ENCODE results near the gene MLEC. TPM values are rescaled to one million over a fixed set of nuclear protein-coding genes. Genes with fewer than 3 reads are reported as not detected.

MLEC gene
- total and polyA plus RNA-seq, 2 of the 13 experiments (the other 11 are each of a cell fraction or from before 2014, with no cell fraction given) = 49.8 to 156 TPM

DNA sequence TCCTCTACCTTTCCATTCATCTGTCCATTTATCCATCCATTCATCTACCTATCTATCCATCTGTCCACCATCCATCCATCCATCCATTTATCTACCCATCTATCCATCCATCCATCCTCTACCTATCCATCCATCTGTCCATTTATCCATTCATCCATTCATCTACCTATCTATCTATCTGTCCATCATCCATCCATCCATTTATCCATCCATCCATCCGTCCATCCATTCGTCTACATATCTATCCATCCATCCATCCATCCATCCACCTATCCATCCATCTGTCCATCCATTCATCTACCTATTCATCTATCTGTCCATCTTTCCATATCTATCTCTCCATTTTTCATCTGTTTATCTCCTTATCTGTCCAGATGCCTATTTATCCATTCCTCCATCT lies 25.5 kb upstream of the MLEC start (continued):
- no peak for TF ChIP-seq SNRNP70 (IDR thresholded peaks at IDR 0.05; ENCODE audit: low read depth, low read length)
- TF ChIP-seq, protein P1, sequence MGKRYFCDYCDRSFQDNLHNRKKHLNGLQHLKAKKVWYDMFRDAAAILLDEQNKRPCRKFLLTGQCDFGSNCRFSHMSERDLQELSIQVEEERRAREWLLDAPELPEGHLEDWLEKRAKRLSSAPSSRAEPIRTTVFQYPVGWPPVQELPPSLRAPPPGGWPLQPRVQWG (CRISPR knock-in tag; IDR thresholded peaks at IDR 0.05; ENCODE audit: borderline replicate concordance, low read depth) = no peak

DNA sequence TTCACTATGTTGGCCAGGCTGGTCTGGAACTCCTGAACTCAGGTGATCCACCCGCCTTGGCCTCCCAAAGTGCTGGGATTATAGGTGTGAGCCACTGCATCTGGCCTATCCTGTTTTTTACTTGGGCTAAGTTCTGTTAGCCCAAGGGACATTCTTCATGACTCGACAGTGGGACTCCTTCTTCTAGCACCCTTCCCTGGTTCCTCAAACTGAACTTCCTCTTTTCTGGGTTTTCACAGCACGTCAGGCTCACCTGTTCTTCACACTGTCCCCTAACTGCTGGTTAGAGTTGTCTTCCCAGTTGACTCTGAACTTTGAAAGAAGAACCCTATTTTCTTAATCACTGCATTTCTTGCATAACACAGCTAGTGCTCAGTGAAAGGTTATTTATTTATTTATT lies 24.1 kb upstream of the MLEC start:
- in situ Hi-C loops (cut with HindIII; ENCODE audit: extremely low pct_ligation_motif_present, low pct_unique_long_range_greater_than_20kb) (no loop called here), intact Hi-C loops (cut with micrococcal nuclease; ENCODE audit: unreplicated experiment) (no loop called here)
- Histone ChIP-seq H3K27me3 (ENCODE audit: control insufficient read depth in 1 of 2, insufficient read depth in 2 of 2, low read length in 2 of 2) (peaks cover 3 to 15% of the 10 kb centered on the region in 2 experiments; a peak in 3 of 5 replicates), H3K27ac (ENCODE audit: extremely low read length, insufficient read depth, low read length) (no peak overlapping the region), H3K9me3 (ENCODE audit: low read length) (no peaks in the 10 kb centered on the region), H4K20me1 (ENCODE audit: insufficient read depth, low read length) (no peaks in the 10 kb centered on the region), H3K36me3 (replicated peaks in 1 of 2; ENCODE audit: control insufficient read depth in 1 of 2, insufficient read depth in 2 of 2, low read length in 2 of 2) (no peaks in the 10 kb centered on the region), H3K79me2 (ENCODE audit: insufficient read depth, low read length) (no peaks in the 10 kb centered on the region), H3K4me3 (replicated peaks in 1 of 3; ENCODE audit: insufficient read depth in 1 of 3, low read depth in 2 of 3, low read length in 3 of 3) (no peak overlapping the region), H3K9ac (ENCODE audit: insufficient read depth, low read depth, low read length) (no peak overlapping the region), H2AFZ (ENCODE audit: low read length) (no peak overlapping the region), H3K4me1 (ENCODE audit: insufficient read depth, low read length) (peaks cover 16% of the 10 kb centered on the region), H3K4me2 (ENCODE audit: low read depth, low read length) (no peak overlapping the region)
- FAIRE-seq = no peak
- TF ChIP-seq TBX3 (IDR thresholded peaks at IDR 0.05; ENCODE audit: borderline replicate concordance) (no peak), DNMT3B (CRISPR knock-in tag; conservative IDR thresholded peaks at IDR 0.05) (no peak), ZFX (CRISPR knock-in tag; IDR thresholded peaks at IDR 0.05; ENCODE audit: low read depth) (no peak)
- no peak for DNase-seq (ENCODE audit: low spot score)
- whole genome bisulfite sequencing (ENCODE audit: low lambda C conversion rate) = 33% methylated on average over 3 of the region's 3 CpGs
- no TSS peak for BruUV-seq (replicated peaks)
- ChIA-PET CTCF (ENCODE audit: low intra/inter-chr PET ratio, low total read pairs) (no interaction called here), POLR2A (interaction anchor here (1.3 kb wide), 1 partner anchor 24 kb away, joined by 3 read pairs; the partner anchor contains the start of gene MLEC)
- no peak for ATAC-seq

DNA sequence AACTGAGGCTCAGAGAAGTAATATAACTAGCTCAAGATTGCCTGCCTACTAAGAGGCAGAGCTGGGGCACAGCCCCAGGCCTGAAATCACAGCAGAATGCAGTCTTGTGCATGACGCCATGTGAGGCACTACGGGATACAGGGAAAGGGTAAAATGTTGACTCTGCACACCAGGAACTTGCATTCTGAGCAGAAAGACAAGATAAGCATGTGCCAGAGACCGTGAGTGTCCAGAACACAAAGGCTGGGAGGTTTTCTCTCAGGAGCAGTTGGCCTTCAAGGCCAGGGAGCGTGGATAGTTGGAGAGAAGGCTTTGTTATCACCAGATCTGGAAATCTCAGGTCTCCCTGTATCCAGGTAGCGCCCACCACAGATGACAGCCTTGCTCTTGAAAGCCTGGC lies 23.2 kb upstream of the MLEC start:
- POLR2A ChIA-PET = interaction anchor here (1.3 kb wide), 1 partner anchor 23 kb away, joined by 3 read pairs; the partner anchor contains the start of gene MLEC
- H3K27me3 ChIP-seq (ENCODE audit: control insufficient read depth in 1 of 2, insufficient read depth in 2 of 2, low read length in 2 of 2) = peaks cover 4 to 13% of the 10 kb centered on the region in 2 experiments; a peak in 3 of 5 replicates
- no peak overlapping the region for H3K4me2 ChIP-seq (ENCODE audit: low read depth, low read length)
- H3K9ac ChIP-seq (ENCODE audit: insufficient read depth, low read depth, low read length) = no peak overlapping the region
- FAIRE-seq (no peak), DNase-seq (ENCODE audit: low spot score) (no peak), ATAC-seq (no peak)
- H3K4me3 ChIP-seq (replicated peaks in 1 of 3; ENCODE audit: insufficient read depth in 1 of 3, low read depth in 2 of 3, low read length in 3 of 3) = no peak overlapping the region
- peaks cover 9% of the 10 kb centered on the region for H3K4me1 ChIP-seq (ENCODE audit: insufficient read depth, low read length)
- no TSS peak for BruUV-seq (replicated peaks)
- H3K36me3 ChIP-seq (replicated peaks in 1 of 2; ENCODE audit: control insufficient read depth in 1 of 2, insufficient read depth in 2 of 2, low read length in 2 of 2) = no peaks in the 10 kb centered on the region
- WGBS (ENCODE audit: low lambda C conversion rate) = 14% methylated on average over 5 of the region's 5 CpGs
- no peak overlapping the region for H3K27ac ChIP-seq (ENCODE audit: extremely low read length, insufficient read depth, low read length)
- CTCF ChIA-PET (ENCODE audit: low intra/inter-chr PET ratio, low total read pairs) = no interaction called here
- in situ Hi-C loops (cut with HindIII; ENCODE audit: extremely low pct_ligation_motif_present, low pct_unique_long_range_greater_than_20kb) (no loop called here), intact Hi-C loops (cut with micrococcal nuclease; ENCODE audit: unreplicated experiment) (no loop called here)
- no peaks in the 10 kb centered on the region for H3K9me3 ChIP-seq (ENCODE audit: low read length)
- H3K79me2 ChIP-seq (ENCODE audit: insufficient read depth, low read length) = no peaks in the 10 kb centered on the region
- no peaks in the 10 kb centered on the region for H4K20me1 ChIP-seq (ENCODE audit: insufficient read depth, low read length)
- no peak overlapping the region for H2AFZ ChIP-seq (ENCODE audit: low read length)
- no peak for TF ChIP-seq ZFYVE20 (CRISPR knock-in tag; IDR thresholded peaks at IDR 0.05; ENCODE audit: borderline replicate concordance, low read depth)
- no peak for TF ChIP-seq DPF2 (CRISPR knock-in tag; IDR thresholded peaks at IDR 0.05; ENCODE audit: borderline replicate concordance, low read depth)
- TF ChIP-seq, protein P2, sequence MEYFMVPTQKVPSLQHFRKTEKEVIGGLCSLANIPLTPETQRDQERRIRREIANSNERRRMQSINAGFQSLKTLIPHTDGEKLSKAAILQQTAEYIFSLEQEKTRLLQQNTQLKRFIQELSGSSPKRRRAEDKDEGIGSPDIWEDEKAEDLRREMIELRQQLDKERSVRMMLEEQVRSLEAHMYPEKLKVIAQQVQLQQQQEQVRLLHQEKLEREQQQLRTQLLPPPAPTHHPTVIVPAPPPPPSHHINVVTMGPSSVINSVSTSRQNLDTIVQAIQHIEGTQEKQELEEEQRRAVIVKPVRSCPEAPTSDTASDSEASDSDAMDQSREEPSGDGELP (IDR thresholded peaks at IDR 0.05; ENCODE audit: borderline replicate concordance, low read depth) = no peak
- no peak for TF ChIP-seq ZBTB38 (CRISPR knock-in tag; IDR thresholded peaks at IDR 0.05)
- no peak for TF ChIP-seq MIER3 (CRISPR knock-in tag; IDR thresholded peaks at IDR 0.05; ENCODE audit: borderline replicate concordance)
- no peak for TF ChIP-seq ZBTB20 (CRISPR knock-in tag; IDR thresholded peaks at IDR 0.05; ENCODE audit: borderline replicate concordance, low read depth)
- TF ChIP-seq CREB1 (IDR thresholded peaks at IDR 0.05) = no peak
- TF ChIP-seq CREB1 (CRISPR knock-in tag; IDR thresholded peaks at IDR 0.05) = no peak
- no peak for TF ChIP-seq CBX2 (IDR thresholded peaks at IDR 0.05; ENCODE audit: low read depth, low read length)
- TF ChIP-seq CBX2 (CRISPR knock-in tag; IDR thresholded peaks at IDR 0.05; ENCODE audit: low read depth) = no peak
- TF ChIP-seq ZNF713 (CRISPR knock-in tag; IDR thresholded peaks at IDR 0.05) = no peak
- TF ChIP-seq GABPA (IDR thresholded peaks at IDR 0.05; ENCODE audit: low read depth, low read length) = no peak
- TF ChIP-seq GABPA (CRISPR knock-in tag; IDR thresholded peaks at IDR 0.05; ENCODE audit: low read depth) = no peak
- no peak for TF ChIP-seq ZNF747 (CRISPR knock-in tag; IDR thresholded peaks at IDR 0.05; ENCODE audit: borderline replicate concordance)
